Liver (tissue), 9 donors: ENCODE results near the gene PCDHGB1. TPM values are rescaled to one million over a fixed set of nuclear protein-coding genes. Genes with fewer than 3 reads are reported as not detected.

Source experiments
- DNase-seq: peaks from one replicate; pipeline ENCODE4 v3.0.0-alpha.2; 2017; ENCODE audit warnings: low spot score
- H3K27ac ChIP-seq, 2 donors: one replicate each; pipeline ENCODE4 v1.7.0; 2013; ENCODE audit warnings: inconsistent platforms in 2 of 2, low read length in 2 of 2, control low read depth in 1 of 2, low read depth in 1 of 2, mild to moderate bottlenecking in 1 of 2
- H3K27me3 ChIP-seq, 4 donors: one replicate each; pipeline versions ENCODE4 v1.6.1 to v1.7.0; 2013; ENCODE audit warnings: low read length in 3 of 4, inconsistent platforms in 1 of 4, mild to moderate bottlenecking in 1 of 4, moderate library complexity in 1 of 4; ENCODE audit not compliant: control insufficient read depth in 4 of 4, insufficient read depth in 4 of 4
- H3K36me3 ChIP-seq, 4 donors: one replicate each; pipeline versions ENCODE4 v1.6.1 to v1.7.0; 2013; ENCODE audit warnings: low read length in 3 of 4, mild to moderate bottlenecking in 3 of 4, low read depth in 1 of 4, moderate library complexity in 1 of 4; ENCODE audit not compliant: control insufficient read depth in 4 of 4, insufficient read depth in 3 of 4
- H3K4me1 ChIP-seq, 4 donors: one replicate each; pipeline versions ENCODE4 v1.6.1 to v1.7.0; 2013; ENCODE audit warnings: low read length in 3 of 4, mild to moderate bottlenecking in 3 of 4, moderate library complexity in 1 of 4; ENCODE audit not compliant: control insufficient read depth in 4 of 4, insufficient read depth in 4 of 4
- H3K4me3 ChIP-seq, 3 donors: one replicate each; pipeline versions ENCODE4 v1.6.1 to v1.7.0; 2013; ENCODE audit warnings: low read length in 3 of 3, control low read depth in 1 of 3, low read depth in 1 of 3, mild to moderate bottlenecking in 1 of 3
- H3K9ac ChIP-seq, 2 donors: one replicate each; pipeline ENCODE4 v1.7.0; 2013; ENCODE audit warnings: low read length in 2 of 2, mild to moderate bottlenecking in 2 of 2, moderate library complexity in 2 of 2, control low read depth in 1 of 2, low read depth in 1 of 2
- H3K9me3 ChIP-seq, 4 donors: one replicate each; pipeline versions ENCODE4 v1.6.1 to v1.7.0; 2013; ENCODE audit warnings: low read length in 3 of 4; ENCODE audit not compliant: control insufficient read depth in 4 of 4
- CTCF ChIP-seq: fragments of 150-350 bp; IDR thresholded peaks from 2 replicates; pipeline ENCODE4 v1.5.1; 2017; ENCODE audit warnings: improper control_type of control experiment, low read depth, low read length; ENCODE audit not compliant: missing input control
- EGR1 ChIP-seq, 2 donors: IDR thresholded peaks; 2 replicates each; pipeline ENCODE4 v1.6.1; 2016 to 2018; ENCODE audit warnings: antibody characterized with exemption in 2 of 2, low read depth in 2 of 2
- FOXA1 ChIP-seq: IDR thresholded peaks from 2 replicates; pipeline ENCODE4 v1.6.1; 2016; ENCODE audit warnings: antibody characterized with exemption
- GABPA ChIP-seq, 2 donors: IDR thresholded peaks in 1 of 2; conservative IDR thresholded peaks in 1 of 2; 2 replicates each; pipeline ENCODE4 v1.6.1; 2016; ENCODE audit warnings: antibody characterized with exemption in 2 of 2, mild to moderate bottlenecking in 1 of 2, moderate library complexity in 1 of 2
- HNF4A ChIP-seq, 2 donors: conservative IDR thresholded peaks; 2 replicates each; pipeline ENCODE4 v1.6.1; 2016; ENCODE audit warnings: antibody characterized with exemption in 2 of 2, mild to moderate bottlenecking in 2 of 2
- HNF4G ChIP-seq: IDR thresholded peaks from 2 replicates; pipeline ENCODE4 v1.6.1; 2016; ENCODE audit warnings: antibody characterized with exemption
- JUND ChIP-seq, 2 donors: IDR thresholded peaks; 2 replicates each; pipeline ENCODE4 v1.6.1; 2016; ENCODE audit warnings: antibody characterized with exemption in 2 of 2
- MAX ChIP-seq: IDR thresholded peaks from 2 replicates; pipeline ENCODE4 v1.6.1; 2016; ENCODE audit warnings: antibody characterized with exemption
- NR2F2 ChIP-seq: IDR thresholded peaks from 2 replicates; pipeline ENCODE4 v1.6.1; 2016; ENCODE audit warnings: antibody characterized with exemption
- RAD21 ChIP-seq, 2 donors: IDR thresholded peaks; 2 replicates each; pipeline ENCODE4 v1.6.1; 2016; ENCODE audit warnings: antibody characterized with exemption in 2 of 2, mild to moderate bottlenecking in 2 of 2
- RXRA ChIP-seq, 2 donors: IDR thresholded peaks; 2 replicates each; pipeline ENCODE4 v1.6.1; 2017 to 2018; ENCODE audit warnings: antibody characterized with exemption in 2 of 2, mild to moderate bottlenecking in 1 of 2
- SP1 ChIP-seq: IDR thresholded peaks from 2 replicates; pipeline ENCODE4 v1.6.1; 2018; ENCODE audit warnings: antibody characterized with exemption, mild to moderate bottlenecking
- TAF1 ChIP-seq: conservative IDR thresholded peaks from 2 replicates; pipeline ENCODE4 v1.6.1; 2016; ENCODE audit warnings: antibody characterized with exemption, mild to moderate bottlenecking
- YY1 ChIP-seq: IDR thresholded peaks from 2 replicates; pipeline ENCODE4 v1.6.1; 2016; ENCODE audit warnings: antibody characterized with exemption, mild to moderate bottlenecking
- WGBS: extraction: QIAGEN DNeasy Blood & Tissue Kit; methylation state at CpG from one replicate; pipeline ENCODE4 v1.1.7; 2013; 5-methylcytosine and 5-hydroxymethylcytosine counted together
- polyA plus RNA-seq, 2 donors: library from polyadenylated mRNA; stranded (reverse) in 1 of 2; unstranded in 1 of 2; fragments of 200-250 nt in 1 of 2; fragments of >200 nt in 1 of 2; fragmentation: Nextera tagmentation in 1 of 2; extraction: Ambion mirVana in 1 of 2; gene quantifications; one replicate each; pipeline versions ENCODE4 v1.2.1 to v1.2.3, GENCODE V29; 2013 to 2015
- total RNA-seq, 2 donors: library from RNA; depleted of rRNA; stranded (reverse); fragments of >200 nt; gene quantifications; one replicate each; pipeline ENCODE4 v1.2.3, GENCODE V29; 2014
- TF ChIP-seq, protein P1 (sequence below): IDR thresholded peaks from 2 replicates; pipeline ENCODE4 v1.6.1; 2016; ENCODE audit warnings: antibody characterized with exemption, mild to moderate bottlenecking
- TF ChIP-seq, protein P2 (sequence below): IDR thresholded peaks from 2 replicates; pipeline ENCODE4 v1.6.1; 2016; ENCODE audit warnings: antibody characterized with exemption
- TF ChIP-seq, protein P3 (sequence below): IDR thresholded peaks from 2 replicates; pipeline ENCODE4 v1.6.1; 2016; ENCODE audit warnings: antibody characterized with exemption
- donor health status: healthy.
- donor health status: healthy.
- donor health status: healthy.
- donor health status: healthy.
- donor health status: healthy.

PCDHGB1 gene
- total and polyA plus RNA-seq, 4 donors = 0.10 to 0.75 (median 0.13) TPM

DNA sequence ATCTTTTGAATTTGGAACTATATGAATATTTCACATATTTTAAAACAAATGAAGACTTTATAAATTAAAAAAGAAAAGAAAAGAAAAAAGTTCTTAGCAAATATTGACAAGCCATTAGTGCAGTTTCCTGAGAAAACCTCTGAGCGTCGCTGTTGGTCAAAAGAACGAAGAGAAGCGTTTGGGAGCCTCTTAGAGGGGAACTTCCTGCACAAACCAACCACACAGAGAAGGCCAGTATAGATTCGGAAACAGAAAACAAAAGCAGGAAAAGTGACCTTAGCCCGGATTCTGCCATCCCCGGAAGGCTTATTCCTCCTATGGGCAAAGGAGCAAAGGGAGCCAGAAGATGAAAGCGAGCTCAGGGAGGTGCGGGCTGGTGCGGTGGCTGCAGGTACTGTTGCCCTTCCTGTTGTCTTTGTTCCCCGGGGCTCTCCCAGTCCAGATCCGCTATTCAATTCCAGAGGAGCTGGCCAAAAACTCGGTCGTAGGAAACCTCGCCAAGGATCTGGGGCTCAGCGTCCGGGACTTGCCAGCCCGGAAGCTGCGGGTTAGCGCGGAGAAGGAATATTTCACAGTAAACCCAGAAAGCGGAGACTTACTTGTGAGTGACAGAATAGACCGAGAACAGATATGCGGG is 10.0 kb downstream of the PCDHGB1 start, which contains the start of gene PCDHGB2:
TSS of gene PCDHGB2 (plus strand) at position 205 of the 637 bp plus-strand sequence. CDS start at position 347, 142 bp downstream.
- 16% methylated on average over 24 of the region's 24 CpGs for WGBS
- no peak for DNase-seq
- peaks cover 38 to 85% (median 61%) of the 10 kb centered on the region in 4 donors for H3K9me3 ChIP-seq
- H3K36me3 ChIP-seq = no peaks in the 10 kb centered on the region
- peaks cover 0 to 1% (median 0%) of the 10 kb centered on the region in 4 donors for H3K27me3 ChIP-seq
- TF ChIP-seq SP1 (no peak), RAD21 (IDR thresholded peaks at IDR 0.05) (peak in 1 of 2 donors; percentile 17)
- no peaks in the 10 kb centered on the region for H3K4me1 ChIP-seq
- no peak within 1 kb of the TSS for H3K27ac ChIP-seq
- H3K9ac ChIP-seq = no peak within 1 kb of the TSS
- H3K4me3 ChIP-seq = peak within 1 kb of the TSS; percentile 19 to 42 (median 37)

DNA sequence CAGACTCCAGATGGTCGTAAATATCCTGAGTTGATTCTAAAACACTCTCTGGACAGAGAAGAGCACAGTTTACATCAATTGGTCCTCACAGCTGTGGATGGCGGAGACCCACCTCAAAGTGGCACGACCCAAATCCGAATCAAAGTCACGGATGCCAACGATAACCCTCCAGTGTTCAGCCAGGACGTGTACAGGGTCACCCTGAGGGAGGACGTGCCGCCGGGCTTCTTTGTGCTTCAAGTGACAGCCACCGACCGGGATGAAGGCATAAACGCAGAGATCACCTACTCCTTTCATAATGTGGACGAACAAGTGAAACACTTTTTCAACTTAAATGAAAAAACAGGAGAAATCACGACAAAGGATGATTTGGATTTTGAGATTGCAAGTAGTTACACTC is 10.8 kb downstream of the PCDHGB1 start:
- Histone ChIP-seq H3K4me1 (no peaks in the 10 kb centered on the region), H3K27ac (no peak overlapping the region), H3K27me3 (peaks cover 0 to 2% (median 0%) of the 10 kb centered on the region in 4 donors), H3K9me3 (peaks cover 39 to 88% (median 67%) of the 10 kb centered on the region in 4 donors), H3K4me3 (peak overlapping the region in 2 of 3 donors; percentile 37 to 42), H3K9ac (no peak overlapping the region), H3K36me3 (no peaks in the 10 kb centered on the region)
- no peak for DNase-seq
- 29% methylated on average over 15 of the region's 15 CpGs for WGBS
- TF ChIP-seq FOXA1 (no peak), RAD21 (IDR thresholded peaks at IDR 0.05) (no peak), TAF1 (no peak), EGR1 (IDR thresholded peaks at IDR 0.05; ENCODE audit: low read depth in 2 of 2) (no peak), HNF4G (no peak), GABPA (IDR thresholded peaks at IDR 0.05 in 1 of 2, conservative IDR thresholded peaks at IDR 0.05 in 1 of 2) (no peak), HNF4A (conservative IDR thresholded peaks at IDR 0.05) (no peak), RXRA (IDR thresholded peaks at IDR 0.05) (no peak), JUND (IDR thresholded peaks at IDR 0.05) (no peak), CTCF (no peak), MAX (no peak), NR2F2 (no peak), YY1 (no peak), SP1 (no peak)
- TF ChIP-seq, protein P1, sequence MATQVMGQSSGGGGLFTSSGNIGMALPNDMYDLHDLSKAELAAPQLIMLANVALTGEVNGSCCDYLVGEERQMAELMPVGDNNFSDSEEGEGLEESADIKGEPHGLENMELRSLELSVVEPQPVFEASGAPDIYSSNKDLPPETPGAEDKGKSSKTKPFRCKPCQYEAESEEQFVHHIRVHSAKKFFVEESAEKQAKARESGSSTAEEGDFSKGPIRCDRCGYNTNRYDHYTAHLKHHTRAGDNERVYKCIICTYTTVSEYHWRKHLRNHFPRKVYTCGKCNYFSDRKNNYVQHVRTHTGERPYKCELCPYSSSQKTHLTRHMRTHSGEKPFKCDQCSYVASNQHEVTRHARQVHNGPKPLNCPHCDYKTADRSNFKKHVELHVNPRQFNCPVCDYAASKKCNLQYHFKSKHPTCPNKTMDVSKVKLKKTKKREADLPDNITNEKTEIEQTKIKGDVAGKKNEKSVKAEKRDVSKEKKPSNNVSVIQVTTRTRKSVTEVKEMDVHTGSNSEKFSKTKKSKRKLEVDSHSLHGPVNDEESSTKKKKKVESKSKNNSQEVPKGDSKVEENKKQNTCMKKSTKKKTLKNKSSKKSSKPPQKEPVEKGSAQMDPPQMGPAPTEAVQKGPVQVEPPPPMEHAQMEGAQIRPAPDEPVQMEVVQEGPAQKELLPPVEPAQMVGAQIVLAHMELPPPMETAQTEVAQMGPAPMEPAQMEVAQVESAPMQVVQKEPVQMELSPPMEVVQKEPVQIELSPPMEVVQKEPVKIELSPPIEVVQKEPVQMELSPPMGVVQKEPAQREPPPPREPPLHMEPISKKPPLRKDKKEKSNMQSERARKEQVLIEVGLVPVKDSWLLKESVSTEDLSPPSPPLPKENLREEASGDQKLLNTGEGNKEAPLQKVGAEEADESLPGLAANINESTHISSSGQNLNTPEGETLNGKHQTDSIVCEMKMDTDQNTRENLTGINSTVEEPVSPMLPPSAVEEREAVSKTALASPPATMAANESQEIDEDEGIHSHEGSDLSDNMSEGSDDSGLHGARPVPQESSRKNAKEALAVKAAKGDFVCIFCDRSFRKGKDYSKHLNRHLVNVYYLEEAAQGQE = no peak
- TF ChIP-seq, protein P2, sequence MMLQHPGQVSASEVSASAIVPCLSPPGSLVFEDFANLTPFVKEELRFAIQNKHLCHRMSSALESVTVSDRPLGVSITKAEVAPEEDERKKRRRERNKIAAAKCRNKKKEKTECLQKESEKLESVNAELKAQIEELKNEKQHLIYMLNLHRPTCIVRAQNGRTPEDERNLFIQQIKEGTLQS = no peak
- TF ChIP-seq, protein P3, sequence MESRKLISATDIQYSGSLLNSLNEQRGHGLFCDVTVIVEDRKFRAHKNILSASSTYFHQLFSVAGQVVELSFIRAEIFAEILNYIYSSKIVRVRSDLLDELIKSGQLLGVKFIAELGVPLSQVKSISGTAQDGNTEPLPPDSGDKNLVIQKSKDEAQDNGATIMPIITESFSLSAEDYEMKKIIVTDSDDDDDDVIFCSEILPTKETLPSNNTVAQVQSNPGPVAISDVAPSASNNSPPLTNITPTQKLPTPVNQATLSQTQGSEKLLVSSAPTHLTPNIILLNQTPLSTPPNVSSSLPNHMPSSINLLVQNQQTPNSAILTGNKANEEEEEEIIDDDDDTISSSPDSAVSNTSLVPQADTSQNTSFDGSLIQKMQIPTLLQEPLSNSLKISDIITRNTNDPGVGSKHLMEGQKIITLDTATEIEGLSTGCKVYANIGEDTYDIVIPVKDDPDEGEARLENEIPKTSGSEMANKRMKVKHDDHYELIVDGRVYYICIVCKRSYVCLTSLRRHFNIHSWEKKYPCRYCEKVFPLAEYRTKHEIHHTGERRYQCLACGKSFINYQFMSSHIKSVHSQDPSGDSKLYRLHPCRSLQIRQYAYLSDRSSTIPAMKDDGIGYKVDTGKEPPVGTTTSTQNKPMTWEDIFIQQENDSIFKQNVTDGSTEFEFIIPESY = no peak
